ENCODE data around the gene BACE1.
"Not testable (repeated sequence)": the region's sequence is repeated elsewhere in the genome, so short reads cannot be mapped to it uniquely, and the experiment has no call there.

Gene BACE1

GRCh38 chr11:117316197-117316961 lies at the start of gene BACE1:
Gene BACE1 (minus strand): TSS chr11:117316256. CDS start chr11:117315795, 461 bp downstream.
- peak; percentile 23 for DNase-seq

- no peak for DNase-seq
Measured at GRCh38 chr11:117361432-117361831, 45.4 kb upstream of the BACE1 start.

- DNase-seq, result no peak
Measured at GRCh38 chr11:117356126-117356890, 40.3 kb upstream of the BACE1 start.

- no peak for DNase-seq
Measured at GRCh38 chr11:117354550-117354949, 38.5 kb upstream of the BACE1 start.

GRCh38 chr11:117345039-117345438 lies 29.0 kb upstream of the BACE1 start:
- DNase-seq, result no peak

- DNase-seq, result no peak
Measured at GRCh38 chr11:117337076-117337475, 21.0 kb upstream of the BACE1 start.

- no peak for DNase-seq
Measured at GRCh38 chr11:117335399-117335798, 19.3 kb upstream of the BACE1 start.

- DNase-seq, result no peak
Measured at GRCh38 chr11:117334896-117335295, 18.8 kb upstream of the BACE1 start.

GRCh38 chr11:117333917-117334316 lies 17.9 kb upstream of the BACE1 start:
- DNase-seq, result no peak

GRCh38 chr11:117332843-117333242 lies 16.8 kb upstream of the BACE1 start:
- no peak for DNase-seq

- DNase-seq, result peak; percentile 22
Measured at GRCh38 chr11:117328375-117329010, 12.4 kb upstream of the BACE1 start.

GRCh38 chr11:117327567-117328374 lies 11.7 kb upstream of the BACE1 start, which contains the start of gene CEP164:
Gene CEP164 (plus strand): TSS chr11:117327854. CDS start chr11:117338587, 10,733 bp downstream.
- peak; percentile 95 for DNase-seq

- DNase-seq, result not testable (repeated sequence)
Measured at GRCh38 chr11:117327255-117327566, 11.2 kb upstream of the BACE1 start.

- no peak for DNase-seq
Measured at GRCh38 chr11:117319214-117319840, 3.3 kb upstream of the BACE1 start.

- DNase-seq, result no peak
Measured at GRCh38 chr11:117318738-117319137, 2.7 kb upstream of the BACE1 start.

GRCh38 chr11:117315285-117316196 lies 515 bp downstream of the BACE1 start:
- peak; percentile 7 for DNase-seq

GRCh38 chr11:117314840-117315239 lies 1.2 kb downstream of the BACE1 start:
- DNase-seq, result no peak

- no peak for DNase-seq
Measured at GRCh38 chr11:117313828-117314768, 2.0 kb downstream of the BACE1 start.

- DNase-seq, result no peak
Measured at GRCh38 chr11:117313091-117313490, 3.0 kb downstream of the BACE1 start.

- no peak for DNase-seq
Measured at GRCh38 chr11:117309310-117309709, 6.7 kb downstream of the BACE1 start.
